SK-N-SH (cell line): ENCODE results near the gene RRAD.

Experiments used
- EZH2phosphoT487 ChIP-seq: fragments of 200-600 bp; sonication (generic); IDR thresholded peaks from 2 replicates; pipeline ENCODE4 v1.6.1; 2017; ENCODE audit warnings: low read depth, mixed run types, mild to moderate bottlenecking, antibody characterized with exemption, moderate library complexity, borderline replicate concordance
- POLR2AphosphoS5 ChIP-seq: IDR thresholded peaks from 2 replicates; pipeline ENCODE4 v1.6.1; 2012; ENCODE audit warnings: low read depth, low read length
- RFX5 ChIP-seq: IDR thresholded peaks from 2 replicates; pipeline ENCODE4 v1.6.1; 2012; ENCODE audit warnings: mild to moderate bottlenecking, improper control_type of control experiment, low read length
- YY1 ChIP-seq: IDR thresholded peaks from 2 replicates; pipeline ENCODE4 v1.4.0; 2012; ENCODE audit warnings: low read depth, mild to moderate bottlenecking
- TF ChIP-seq, protein P1 (sequence below): fragments of 200-600 bp; sonication (generic); IDR thresholded peaks from 2 replicates; pipeline ENCODE4 v1.6.1; 2017; ENCODE audit warnings: antibody characterized with exemption, mild to moderate bottlenecking, moderate library complexity
- TF ChIP-seq, protein P2 (sequence below): IDR thresholded peaks from 2 replicates; pipeline ENCODE4 v1.6.1; 2012; ENCODE audit warnings: mild to moderate bottlenecking, low read depth, low read length, moderate library complexity

GRCh38 chr16:66872559-66872942, 52.8 kb downstream of the RRAD start:
- no peak for TF ChIP-seq POLR2AphosphoS5
- TF ChIP-seq YY1 = no peak
- TF ChIP-seq, protein P1, sequence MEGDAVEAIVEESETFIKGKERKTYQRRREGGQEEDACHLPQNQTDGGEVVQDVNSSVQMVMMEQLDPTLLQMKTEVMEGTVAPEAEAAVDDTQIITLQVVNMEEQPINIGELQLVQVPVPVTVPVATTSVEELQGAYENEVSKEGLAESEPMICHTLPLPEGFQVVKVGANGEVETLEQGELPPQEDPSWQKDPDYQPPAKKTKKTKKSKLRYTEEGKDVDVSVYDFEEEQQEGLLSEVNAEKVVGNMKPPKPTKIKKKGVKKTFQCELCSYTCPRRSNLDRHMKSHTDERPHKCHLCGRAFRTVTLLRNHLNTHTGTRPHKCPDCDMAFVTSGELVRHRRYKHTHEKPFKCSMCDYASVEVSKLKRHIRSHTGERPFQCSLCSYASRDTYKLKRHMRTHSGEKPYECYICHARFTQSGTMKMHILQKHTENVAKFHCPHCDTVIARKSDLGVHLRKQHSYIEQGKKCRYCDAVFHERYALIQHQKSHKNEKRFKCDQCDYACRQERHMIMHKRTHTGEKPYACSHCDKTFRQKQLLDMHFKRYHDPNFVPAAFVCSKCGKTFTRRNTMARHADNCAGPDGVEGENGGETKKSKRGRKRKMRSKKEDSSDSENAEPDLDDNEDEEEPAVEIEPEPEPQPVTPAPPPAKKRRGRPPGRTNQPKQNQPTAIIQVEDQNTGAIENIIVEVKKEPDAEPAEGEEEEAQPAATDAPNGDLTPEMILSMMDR = no peak
- TF ChIP-seq RFX5 = no peak
- TF ChIP-seq, protein P2, sequence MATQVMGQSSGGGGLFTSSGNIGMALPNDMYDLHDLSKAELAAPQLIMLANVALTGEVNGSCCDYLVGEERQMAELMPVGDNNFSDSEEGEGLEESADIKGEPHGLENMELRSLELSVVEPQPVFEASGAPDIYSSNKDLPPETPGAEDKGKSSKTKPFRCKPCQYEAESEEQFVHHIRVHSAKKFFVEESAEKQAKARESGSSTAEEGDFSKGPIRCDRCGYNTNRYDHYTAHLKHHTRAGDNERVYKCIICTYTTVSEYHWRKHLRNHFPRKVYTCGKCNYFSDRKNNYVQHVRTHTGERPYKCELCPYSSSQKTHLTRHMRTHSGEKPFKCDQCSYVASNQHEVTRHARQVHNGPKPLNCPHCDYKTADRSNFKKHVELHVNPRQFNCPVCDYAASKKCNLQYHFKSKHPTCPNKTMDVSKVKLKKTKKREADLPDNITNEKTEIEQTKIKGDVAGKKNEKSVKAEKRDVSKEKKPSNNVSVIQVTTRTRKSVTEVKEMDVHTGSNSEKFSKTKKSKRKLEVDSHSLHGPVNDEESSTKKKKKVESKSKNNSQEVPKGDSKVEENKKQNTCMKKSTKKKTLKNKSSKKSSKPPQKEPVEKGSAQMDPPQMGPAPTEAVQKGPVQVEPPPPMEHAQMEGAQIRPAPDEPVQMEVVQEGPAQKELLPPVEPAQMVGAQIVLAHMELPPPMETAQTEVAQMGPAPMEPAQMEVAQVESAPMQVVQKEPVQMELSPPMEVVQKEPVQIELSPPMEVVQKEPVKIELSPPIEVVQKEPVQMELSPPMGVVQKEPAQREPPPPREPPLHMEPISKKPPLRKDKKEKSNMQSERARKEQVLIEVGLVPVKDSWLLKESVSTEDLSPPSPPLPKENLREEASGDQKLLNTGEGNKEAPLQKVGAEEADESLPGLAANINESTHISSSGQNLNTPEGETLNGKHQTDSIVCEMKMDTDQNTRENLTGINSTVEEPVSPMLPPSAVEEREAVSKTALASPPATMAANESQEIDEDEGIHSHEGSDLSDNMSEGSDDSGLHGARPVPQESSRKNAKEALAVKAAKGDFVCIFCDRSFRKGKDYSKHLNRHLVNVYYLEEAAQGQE = no peak
- no peak for TF ChIP-seq EZH2phosphoT487
